ENCODE measurements around the gene TRIP4.

DNA sequence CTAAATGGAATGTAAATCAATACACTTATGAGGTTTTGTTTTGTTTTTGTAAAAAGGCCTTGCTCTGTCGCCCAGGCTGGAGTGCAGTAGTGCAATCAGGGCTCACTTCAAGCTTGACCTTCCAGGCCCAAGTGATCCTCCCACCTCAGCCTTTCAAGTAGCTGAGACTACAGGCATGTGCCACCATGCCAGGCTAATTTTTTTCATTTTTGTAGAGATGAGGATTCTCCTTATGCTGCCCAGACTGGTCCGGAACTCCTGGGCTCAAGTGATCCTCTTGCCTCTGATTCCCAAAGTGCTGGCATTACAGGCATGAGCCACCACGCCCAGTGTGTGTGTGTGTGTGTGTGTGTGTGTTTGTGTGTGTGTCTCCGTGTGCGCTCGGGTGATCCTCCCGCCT, 1.3 kb upstream of the TRIP4 start:
- TF ChIP-seq, protein P1, sequence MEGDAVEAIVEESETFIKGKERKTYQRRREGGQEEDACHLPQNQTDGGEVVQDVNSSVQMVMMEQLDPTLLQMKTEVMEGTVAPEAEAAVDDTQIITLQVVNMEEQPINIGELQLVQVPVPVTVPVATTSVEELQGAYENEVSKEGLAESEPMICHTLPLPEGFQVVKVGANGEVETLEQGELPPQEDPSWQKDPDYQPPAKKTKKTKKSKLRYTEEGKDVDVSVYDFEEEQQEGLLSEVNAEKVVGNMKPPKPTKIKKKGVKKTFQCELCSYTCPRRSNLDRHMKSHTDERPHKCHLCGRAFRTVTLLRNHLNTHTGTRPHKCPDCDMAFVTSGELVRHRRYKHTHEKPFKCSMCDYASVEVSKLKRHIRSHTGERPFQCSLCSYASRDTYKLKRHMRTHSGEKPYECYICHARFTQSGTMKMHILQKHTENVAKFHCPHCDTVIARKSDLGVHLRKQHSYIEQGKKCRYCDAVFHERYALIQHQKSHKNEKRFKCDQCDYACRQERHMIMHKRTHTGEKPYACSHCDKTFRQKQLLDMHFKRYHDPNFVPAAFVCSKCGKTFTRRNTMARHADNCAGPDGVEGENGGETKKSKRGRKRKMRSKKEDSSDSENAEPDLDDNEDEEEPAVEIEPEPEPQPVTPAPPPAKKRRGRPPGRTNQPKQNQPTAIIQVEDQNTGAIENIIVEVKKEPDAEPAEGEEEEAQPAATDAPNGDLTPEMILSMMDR (conservative IDR thresholded peaks at IDR 0.05) = no peak
- TF ChIP-seq EZH2 (IDR thresholded peaks at IDR 0.05; ENCODE audit: low read depth) = no peak
